ENCODE measurements around the gene NTRK3. TPM values are rescaled to one million over a fixed set of nuclear protein-coding genes. Genes with fewer than 3 reads are reported as not detected.
A peak's percentile ranks its signal among the peaks of the same experiment; 100 is the strongest.

The NTRK3 gene
- total and polyA plus RNA-seq, 2 of the 13 experiments (the other 11 are each of a cell fraction or from before 2014, with no cell fraction given): not detected

GRCh38 chr15:87919064-87919463 lies 337.5 kb downstream of the NTRK3 start:
- ChIA-PET POLR2A (no interaction called here), CTCF (ENCODE audit: low intra/inter-chr PET ratio, low total read pairs) (no interaction called here)
- H3K4me3 ChIP-seq (replicated peaks in 1 of 3; ENCODE audit: insufficient read depth in 1 of 3, low read depth in 2 of 3, low read length in 3 of 3): no peak overlapping the region

GRCh38 chr15:87917480-87917879 lies 339.1 kb downstream of the NTRK3 start:
- no peaks in the 10 kb centered on the region for H3K36me3 ChIP-seq (replicated peaks in 1 of 2; ENCODE audit: control insufficient read depth in 1 of 2, insufficient read depth in 2 of 2, low read length in 2 of 2)
- WGBS (ENCODE audit: low lambda C conversion rate): 8% methylated on average over 2 of the region's 2 CpGs
- ATAC-seq (no peak), DNase-seq (ENCODE audit: low spot score) (no peak), FAIRE-seq (no peak)
- no peak overlapping the region for H3K4me2 ChIP-seq (ENCODE audit: low read depth, low read length)
- no TSS peak for BruUV-seq (replicated peaks)
- intact Hi-C loops (cut with micrococcal nuclease; ENCODE audit: unreplicated experiment): no loop called here
- H4K20me1 ChIP-seq (ENCODE audit: insufficient read depth, low read length): no peaks in the 10 kb centered on the region
- no peak overlapping the region for H3K27ac ChIP-seq (ENCODE audit: extremely low read length, insufficient read depth, low read length)
- ChIA-PET POLR2A (no interaction called here), CTCF (ENCODE audit: low intra/inter-chr PET ratio, low total read pairs) (no interaction called here)
- no peak overlapping the region for H2AFZ ChIP-seq (ENCODE audit: low read length)
- in situ Hi-C loops (cut with HindIII; ENCODE audit: extremely low pct_ligation_motif_present, low pct_unique_long_range_greater_than_20kb): no loop called here
- H3K9ac ChIP-seq (ENCODE audit: insufficient read depth, low read depth, low read length): no peak overlapping the region
- H3K4me3 ChIP-seq (replicated peaks in 1 of 3; ENCODE audit: insufficient read depth in 1 of 3, low read depth in 2 of 3, low read length in 3 of 3): no peak overlapping the region
- no peaks in the 10 kb centered on the region for H3K79me2 ChIP-seq (ENCODE audit: insufficient read depth, low read length)
- peaks cover 88% of the 10 kb centered on the region for H3K9me3 ChIP-seq (ENCODE audit: low read length)
- no peaks in the 10 kb centered on the region for H3K27me3 ChIP-seq (ENCODE audit: control insufficient read depth in 1 of 2, insufficient read depth in 2 of 2, low read length in 2 of 2)
- H3K4me1 ChIP-seq (ENCODE audit: insufficient read depth, low read length): no peaks in the 10 kb centered on the region
- TF ChIP-seq ZNF10 (CRISPR knock-in tag; IDR thresholded peaks at IDR 0.05; ENCODE audit: borderline replicate concordance, low read depth): no peak

More at GRCh38 chr15:87919064-87919463, 337.5 kb downstream of the NTRK3 start:
- ATAC-seq: no peak
- Histone ChIP-seq H3K36me3 (replicated peaks in 1 of 2; ENCODE audit: control insufficient read depth in 1 of 2, insufficient read depth in 2 of 2, low read length in 2 of 2) (no peaks in the 10 kb centered on the region), H3K4me2 (ENCODE audit: low read depth, low read length) (no peak overlapping the region), H3K4me1 (ENCODE audit: insufficient read depth, low read length) (no peaks in the 10 kb centered on the region), H3K27ac (ENCODE audit: extremely low read length, insufficient read depth, low read length) (no peak overlapping the region), H3K27me3 (ENCODE audit: control insufficient read depth in 1 of 2, insufficient read depth in 2 of 2, low read length in 2 of 2) (no peaks in the 10 kb centered on the region), H3K79me2 (ENCODE audit: insufficient read depth, low read length) (no peaks in the 10 kb centered on the region), H4K20me1 (ENCODE audit: insufficient read depth, low read length) (no peaks in the 10 kb centered on the region), H3K9ac (ENCODE audit: insufficient read depth, low read depth, low read length) (no peak overlapping the region), H2AFZ (ENCODE audit: low read length) (no peak overlapping the region), H3K9me3 (ENCODE audit: low read length) (peaks cover 89% of the 10 kb centered on the region)
- 15% methylated on average over 3 of the region's 3 CpGs for WGBS (ENCODE audit: low lambda C conversion rate)
- TF ChIP-seq CREB1 (IDR thresholded peaks at IDR 0.05) (0 out of 2 replicates have a peak, but pooled peaks have one; percentile 5), CREB1 (CRISPR knock-in tag; IDR thresholded peaks at IDR 0.05) (no peak), SMYD3 (CRISPR knock-in tag; IDR thresholded peaks at IDR 0.05) (no peak)
- no TSS peak for BruUV-seq (replicated peaks)
- no peak for DNase-seq (ENCODE audit: low spot score)
- no peak for FAIRE-seq
- in situ Hi-C loops (cut with HindIII; ENCODE audit: extremely low pct_ligation_motif_present, low pct_unique_long_range_greater_than_20kb): no loop called here
- intact Hi-C loops (cut with micrococcal nuclease; ENCODE audit: unreplicated experiment): no loop called here
